Esophagus mucosa (tissue), 1 donor: ENCODE data around the gene SNX30. TPM values are rescaled to one million over a fixed set of nuclear protein-coding genes. Genes with fewer than 3 reads are reported as not detected.

Experiments
- ATAC-seq: fragments of 200-7000 bp; cut with Tn5 transposase; one replicate; pipeline ENCODE4 v1.9.1; 2020
- total RNA-seq: library from RNA; stranded (reverse); gene quantifications from one replicate; pipeline ENCODE4 v1.2.4, GENCODE V29; 2023
- donor health status: DM: yes; HTN: yes; CAD: no.

The SNX30 gene
- total RNA-seq, 1 donor from 2014 or later: 8.5 TPM

DNA sequence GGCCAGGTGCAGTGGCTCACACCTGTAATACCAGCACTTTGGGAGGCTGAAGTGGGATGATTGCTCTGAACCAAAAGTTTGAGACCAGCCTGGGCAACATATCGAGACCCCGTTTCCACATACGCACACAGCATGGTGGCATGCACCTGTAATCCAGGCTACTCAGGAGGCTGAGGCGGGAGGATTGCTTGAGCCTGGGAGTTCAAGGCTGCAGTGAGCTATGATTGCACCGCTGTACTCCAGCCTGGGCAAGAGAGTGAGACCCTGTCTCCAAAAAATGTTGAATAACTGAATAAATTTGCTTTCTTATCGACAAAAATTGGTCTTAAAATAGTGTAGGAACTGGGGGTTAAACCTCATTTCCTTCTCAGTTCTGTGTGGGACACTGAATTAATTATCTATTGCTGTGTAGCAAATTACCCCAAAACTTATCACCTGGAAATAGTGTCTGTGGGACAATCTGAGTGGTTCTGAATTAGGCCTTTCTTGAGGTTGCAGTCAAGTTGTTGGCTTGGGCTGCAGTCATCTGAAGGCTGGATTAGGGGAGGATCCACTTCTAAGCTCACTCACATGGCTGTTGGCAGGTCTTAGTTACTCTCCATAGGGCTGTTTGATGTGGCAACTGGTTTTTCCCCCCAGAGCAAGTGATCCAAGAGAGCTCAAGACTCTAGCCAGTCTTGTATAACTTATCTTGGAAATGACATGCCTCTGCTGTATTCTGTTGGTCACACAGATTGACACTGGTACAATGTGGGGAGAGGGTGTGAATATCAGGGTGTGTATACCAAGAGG, 2.0 kb downstream of the SNX30 start:
- ATAC-seq: no peak

DNA sequence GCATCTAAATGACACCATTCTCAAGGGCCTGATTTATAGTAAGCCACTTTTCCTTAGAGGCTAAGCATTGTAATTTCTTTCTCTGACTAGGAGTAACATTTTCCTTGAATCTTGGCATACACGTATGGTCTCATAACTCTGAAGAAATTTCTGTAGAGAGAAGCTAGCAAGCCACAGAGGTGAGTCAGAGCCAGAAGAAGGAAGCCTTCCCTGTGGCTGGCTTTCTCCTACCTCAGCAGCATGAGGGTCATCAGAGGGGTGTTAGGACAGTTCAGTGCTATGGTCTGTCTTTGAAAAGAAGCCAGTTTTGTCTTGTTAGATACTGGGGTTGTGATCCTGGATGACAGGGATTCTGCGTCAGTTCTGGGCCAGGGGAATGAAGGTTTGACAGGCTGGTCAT, 3.2 kb downstream of the SNX30 start:
- ATAC-seq: peak; percentile 37

DNA sequence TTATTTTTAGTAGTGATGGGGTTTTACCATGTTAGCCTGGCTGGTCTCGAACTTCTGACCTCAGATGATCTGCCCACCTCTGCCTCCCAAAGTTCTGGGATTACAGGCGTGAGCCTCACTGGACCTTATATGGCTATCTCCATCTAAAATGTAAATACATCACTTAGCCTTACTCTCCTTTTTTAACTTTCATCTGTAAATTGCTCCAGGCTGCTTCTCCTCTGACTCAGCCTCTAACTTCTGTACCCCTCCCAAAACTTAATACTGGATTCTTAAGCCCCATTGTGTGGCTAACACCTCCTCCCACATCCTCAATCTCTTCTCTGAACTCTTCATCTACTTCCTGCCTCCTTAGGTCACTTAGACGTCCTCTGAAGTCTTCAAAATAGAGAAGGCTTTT, 4.0 kb downstream of the SNX30 start:
- ATAC-seq: peak; percentile 72

DNA sequence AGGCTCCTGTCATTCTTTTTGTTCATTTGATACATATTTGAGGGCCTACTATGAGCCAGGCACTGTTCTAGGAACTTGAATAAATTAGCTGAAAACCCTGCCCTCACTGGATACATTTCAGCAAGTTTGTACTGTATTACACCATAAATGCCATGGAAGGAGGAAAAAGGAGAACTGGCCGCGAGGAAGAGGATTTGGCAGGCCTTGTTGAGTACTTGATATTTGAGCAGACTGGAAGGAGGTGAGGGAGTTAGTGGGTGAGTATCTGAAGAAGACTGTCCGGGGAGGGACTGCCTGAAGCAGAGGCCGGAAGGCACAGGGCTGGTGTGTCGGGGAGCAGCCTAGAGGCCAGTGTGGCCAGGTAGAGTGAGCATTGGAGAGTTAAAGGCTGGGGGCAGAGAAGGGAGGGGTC, 4.5 kb downstream of the SNX30 start:
- peak; percentile 1 for ATAC-seq

DNA sequence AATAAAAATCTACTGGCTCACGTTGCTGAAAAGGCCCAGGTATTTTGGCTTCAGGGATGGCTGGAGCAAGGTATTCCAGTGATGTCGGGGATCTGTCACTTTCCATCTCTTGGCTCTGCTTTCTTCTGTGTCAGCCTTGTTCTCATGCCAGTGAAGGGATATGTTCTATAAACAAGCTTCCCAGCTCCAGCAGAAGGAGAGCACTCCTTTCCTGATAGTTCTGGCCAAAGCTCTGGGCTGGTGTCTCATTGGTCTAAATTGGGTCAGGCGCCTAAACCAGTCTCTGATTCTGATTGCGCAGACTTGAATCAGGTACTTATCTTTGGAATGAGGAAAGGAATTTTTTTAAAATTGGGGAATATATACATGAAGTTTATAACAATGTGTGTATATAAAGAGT, 5.1 kb downstream of the SNX30 start:
- ATAC-seq: no peak

DNA sequence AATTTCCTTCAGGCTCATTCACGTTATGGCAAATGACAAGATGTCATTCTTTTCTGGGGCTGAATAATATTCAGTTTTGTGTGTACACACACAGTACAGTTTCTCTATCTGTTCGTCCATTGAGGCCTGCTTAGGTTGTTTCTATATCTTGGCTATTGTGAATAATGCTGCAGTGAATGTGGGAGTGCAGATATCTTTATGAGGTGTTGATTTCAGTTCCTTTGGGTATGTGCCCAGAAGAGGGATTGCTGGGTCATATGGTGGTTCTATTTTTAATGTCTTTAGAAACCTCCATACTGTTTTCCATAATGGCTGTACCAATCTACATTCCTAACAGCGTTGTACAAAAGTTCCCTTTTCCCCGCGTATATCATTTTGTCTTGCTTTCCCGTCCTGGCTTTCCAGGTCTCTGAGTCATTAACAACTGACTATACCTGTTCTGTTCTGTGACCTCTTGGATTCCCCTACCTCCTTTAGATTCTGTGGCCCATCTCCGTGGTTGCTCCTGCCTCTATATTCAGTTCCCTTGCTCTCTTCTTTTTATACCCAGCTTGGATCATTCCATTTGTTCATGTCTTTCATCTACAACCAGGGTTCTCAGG, 6.8 kb downstream of the SNX30 start:
- ATAC-seq: peak; percentile 46

DNA sequence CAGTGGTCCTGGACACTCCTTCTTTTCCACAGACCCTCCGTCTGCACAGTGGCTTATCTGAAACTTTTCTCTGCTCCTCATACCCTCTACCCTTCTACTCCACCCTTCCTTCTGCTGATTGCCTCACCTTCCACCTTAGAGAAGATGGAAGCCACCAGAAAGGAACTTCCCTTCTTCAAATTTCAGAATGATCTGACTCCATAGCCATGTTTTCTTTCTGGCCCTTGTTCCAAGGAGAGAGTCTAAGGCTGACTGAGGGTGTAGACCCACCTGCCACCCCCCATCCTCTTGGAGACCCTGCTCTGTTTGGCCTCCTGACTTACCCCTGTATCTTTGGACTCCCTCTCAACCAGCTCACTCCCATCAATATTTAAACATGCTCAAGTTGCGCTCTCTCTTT, 7.4 kb downstream of the SNX30 start:
- no peak for ATAC-seq

DNA sequence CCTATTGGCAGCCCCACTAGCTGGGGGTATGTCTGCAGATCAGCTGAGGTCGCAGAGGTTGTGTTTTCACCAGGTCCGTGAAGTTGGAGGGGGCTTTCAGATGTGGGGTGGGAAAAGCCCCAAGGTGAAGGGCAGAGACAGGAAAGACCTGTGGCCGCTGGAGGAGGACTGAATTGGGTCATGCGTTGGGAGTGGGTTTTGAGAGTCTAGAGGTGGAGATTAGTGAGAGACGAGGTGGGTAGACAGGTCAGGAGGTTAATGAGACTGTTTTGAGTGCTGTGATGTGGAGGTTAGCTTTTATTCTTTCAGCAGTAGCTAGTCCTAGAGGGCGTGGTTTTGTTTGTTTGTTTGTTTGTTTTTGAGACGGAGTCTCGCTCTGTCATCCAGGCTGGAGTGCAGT, 10.3 kb downstream of the SNX30 start:
- no peak for ATAC-seq

DNA sequence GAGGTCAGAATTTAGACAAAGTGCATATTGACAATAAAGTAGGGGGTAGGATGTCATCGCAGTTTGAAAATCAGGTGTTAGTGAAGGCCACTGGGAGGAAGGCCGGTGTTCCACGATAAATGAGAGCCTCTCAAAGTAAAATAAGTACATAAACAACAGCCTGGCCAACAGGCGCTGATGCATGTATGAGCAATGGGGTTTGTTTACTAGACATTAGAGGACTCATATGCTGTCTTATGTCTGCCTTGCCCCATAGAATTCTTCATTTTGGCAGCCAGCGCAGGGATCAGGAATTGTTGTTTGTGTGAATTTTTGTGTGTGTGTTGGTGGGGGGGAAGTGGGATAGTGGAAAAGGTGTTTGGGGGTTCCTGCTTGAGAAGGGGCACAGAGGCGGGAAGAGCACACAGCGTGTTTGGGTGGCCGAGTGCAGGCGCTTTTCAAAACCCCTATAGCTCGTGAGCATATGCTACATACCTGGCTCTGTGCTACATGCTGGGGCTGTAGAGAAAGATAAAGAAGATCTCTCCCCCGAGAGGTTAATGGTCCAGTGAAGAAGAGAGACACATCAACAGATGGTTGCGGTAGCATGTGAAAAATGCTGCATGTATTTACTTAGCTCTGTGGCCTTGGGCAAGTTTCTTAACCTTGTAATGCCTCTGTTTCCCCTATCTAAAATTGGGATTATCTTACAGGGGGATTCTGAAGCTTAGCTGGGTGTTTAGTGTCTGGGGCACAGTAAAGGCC, 11.5 kb downstream of the SNX30 start:
- ATAC-seq: no peak

DNA sequence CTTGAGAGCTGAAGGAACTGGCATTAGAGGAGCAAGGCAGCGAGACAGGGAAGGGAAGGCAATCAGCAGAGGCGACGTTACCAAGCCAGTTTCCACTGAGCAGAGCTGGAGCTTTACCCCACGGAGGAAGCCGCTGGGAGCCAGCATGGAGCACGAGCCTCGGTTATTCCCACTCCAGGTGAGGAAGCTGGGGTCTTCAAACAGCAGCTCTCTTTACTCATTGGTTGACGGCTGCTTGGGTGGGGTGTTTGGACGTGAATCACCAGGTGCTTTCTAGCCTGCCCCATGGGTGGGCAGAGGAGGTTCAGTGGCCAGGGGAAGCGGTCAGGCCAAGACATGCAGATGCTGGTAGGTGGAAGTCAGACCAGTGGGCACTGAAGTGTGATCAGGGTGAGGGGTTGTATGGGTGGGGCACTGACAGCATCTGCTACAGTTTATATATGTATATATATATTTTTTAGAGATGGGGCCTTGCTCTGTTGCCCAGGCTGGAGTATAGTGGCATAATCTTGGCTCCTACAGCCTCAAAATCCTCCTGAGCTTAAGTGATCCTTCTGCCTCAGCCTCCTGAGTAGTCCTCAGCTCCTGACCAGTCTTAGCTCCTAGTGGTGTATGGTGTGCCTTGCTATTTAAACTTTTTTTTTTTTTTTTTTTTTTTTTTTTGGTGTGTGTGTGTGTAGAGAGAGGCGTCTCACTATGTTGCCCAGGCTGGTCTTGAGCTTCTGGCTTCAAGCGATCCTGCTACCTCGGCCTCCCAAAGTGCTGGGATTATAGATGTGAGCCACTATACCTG, 12.4 kb downstream of the SNX30 start:
- no peak for ATAC-seq

DNA sequence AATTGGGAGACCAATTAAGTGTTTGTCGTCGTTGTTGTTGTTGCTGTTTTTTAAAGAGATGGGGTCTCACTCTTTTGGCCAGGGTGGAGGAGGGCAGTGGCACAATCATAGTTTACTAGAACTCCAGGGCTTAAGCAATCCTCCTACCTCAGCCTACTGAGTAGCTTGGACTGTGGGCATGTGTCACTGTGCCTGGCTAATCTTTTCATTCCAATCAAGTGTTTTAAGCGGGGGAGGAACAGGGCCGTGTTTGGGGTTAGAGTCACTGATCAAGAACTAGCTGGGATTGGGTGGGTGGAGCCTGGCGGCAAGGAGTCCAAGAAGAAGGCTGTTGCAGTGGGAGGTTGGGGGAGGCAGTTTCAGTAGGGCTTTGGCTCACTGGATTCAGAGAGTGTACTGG, 13.8 kb downstream of the SNX30 start:
- no peak for ATAC-seq

DNA sequence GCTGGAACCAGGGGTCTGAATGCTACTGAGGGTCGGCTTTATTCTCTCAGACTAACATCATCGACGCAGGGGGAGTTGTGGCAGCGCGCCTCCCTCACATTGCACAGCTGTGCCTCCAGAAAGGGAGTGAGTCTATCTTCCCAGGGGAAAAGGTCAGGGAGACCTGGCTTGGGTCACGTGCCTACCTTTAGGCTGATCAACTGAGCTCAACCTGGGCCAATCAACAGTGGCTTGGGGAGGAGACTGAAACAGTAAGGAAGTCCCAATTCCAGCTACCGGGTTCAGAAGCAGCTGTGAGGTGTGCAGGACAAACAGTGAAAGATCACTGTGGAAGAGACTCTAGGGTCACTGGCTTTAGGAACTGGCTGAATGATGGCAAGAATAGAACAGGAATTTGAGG, 14.3 kb downstream of the SNX30 start:
- ATAC-seq: no peak

DNA sequence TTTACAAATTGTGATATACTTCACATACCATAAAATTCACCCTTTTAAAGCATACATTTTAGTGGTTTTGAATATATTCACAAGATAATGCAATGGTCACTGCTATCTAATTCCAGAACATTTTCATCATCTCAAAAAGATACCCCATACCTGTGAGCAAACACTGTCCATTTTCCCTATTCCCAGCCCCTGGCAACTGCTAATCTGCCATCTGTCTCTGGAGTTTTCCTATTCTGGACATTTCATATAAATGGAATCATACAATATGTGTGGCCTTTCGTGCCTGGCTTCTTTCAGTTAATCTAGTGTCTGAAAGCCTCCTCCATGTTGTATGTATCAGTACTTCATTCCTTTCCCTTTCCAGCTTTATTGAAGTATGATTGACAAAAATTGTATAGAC, 14.7 kb downstream of the SNX30 start:
- ATAC-seq: no peak

DNA sequence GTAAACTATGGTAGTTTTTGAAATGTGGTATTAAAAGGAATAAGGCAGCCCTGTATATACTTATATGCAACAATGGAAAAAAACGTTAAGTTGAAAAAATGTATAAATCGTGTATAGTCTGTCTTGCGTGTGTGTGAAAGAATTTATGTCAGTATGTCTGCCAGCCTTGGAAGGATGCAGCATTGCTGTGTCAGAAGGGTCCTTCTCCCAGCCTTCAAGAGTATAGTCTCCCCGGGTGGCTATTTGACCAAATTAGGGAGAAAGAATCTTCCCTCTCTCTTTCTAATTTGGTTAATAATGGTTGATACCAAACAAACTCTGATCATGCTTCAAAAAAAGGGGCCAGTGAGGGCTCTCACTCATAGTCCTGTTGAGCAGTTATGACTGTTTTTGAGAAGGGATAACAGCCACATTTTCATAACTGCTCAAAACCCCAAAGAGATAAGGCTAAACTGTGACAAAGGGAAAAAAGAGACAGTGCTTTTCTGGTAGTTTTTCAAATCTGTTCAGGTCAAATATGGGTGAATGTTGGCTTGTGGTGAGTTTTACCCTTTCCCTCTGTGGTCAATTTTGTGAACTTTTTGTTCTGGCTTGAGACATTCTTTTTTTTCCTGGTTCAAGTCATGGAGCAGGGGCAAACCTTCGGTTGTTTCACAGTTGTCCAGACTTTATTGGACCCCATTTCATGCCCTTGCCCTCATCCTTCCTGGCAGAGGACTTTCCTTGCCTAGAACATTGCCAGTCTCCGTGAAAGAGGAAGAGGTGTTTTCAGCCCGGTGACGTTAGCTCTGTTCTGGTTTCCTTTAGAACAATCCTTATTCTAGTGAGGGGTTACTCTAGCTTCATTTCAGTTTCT, 21.0 kb downstream of the SNX30 start:
- no peak for ATAC-seq

DNA sequence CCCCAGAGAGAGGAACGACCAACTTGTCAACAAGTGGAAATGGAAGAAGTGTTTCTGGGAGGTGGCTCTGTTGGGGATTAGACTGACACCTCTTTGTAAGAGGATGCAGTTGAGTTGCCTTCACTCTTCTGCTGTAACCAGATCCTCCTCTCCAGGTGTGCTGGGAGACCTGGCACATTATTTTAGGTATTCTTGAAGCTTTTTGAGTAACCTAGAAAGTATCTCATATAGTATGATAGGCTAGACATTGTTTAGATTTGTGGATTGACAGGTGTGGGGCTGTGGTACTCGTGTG, 21.6 kb downstream of the SNX30 start:
- ATAC-seq: no peak

DNA sequence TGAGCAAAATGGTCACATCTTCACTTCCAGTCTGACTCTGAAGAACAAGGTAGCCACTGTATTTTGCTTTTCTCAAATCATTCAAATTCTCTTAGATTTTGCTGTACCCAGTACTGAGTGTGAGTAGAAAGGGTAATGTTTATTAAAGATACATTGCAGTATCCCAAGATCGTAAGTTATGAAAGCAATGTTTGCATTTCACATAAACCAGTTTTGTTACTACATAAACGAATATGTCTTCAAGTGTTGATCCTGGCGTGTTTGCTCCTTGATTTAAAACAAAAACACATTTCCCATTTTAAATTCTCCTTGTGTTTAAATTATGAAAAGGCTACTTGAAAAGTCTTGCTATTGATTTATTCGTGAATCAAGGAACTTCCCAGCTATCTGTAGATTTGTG, 22.0 kb downstream of the SNX30 start:
- ATAC-seq: no peak

DNA sequence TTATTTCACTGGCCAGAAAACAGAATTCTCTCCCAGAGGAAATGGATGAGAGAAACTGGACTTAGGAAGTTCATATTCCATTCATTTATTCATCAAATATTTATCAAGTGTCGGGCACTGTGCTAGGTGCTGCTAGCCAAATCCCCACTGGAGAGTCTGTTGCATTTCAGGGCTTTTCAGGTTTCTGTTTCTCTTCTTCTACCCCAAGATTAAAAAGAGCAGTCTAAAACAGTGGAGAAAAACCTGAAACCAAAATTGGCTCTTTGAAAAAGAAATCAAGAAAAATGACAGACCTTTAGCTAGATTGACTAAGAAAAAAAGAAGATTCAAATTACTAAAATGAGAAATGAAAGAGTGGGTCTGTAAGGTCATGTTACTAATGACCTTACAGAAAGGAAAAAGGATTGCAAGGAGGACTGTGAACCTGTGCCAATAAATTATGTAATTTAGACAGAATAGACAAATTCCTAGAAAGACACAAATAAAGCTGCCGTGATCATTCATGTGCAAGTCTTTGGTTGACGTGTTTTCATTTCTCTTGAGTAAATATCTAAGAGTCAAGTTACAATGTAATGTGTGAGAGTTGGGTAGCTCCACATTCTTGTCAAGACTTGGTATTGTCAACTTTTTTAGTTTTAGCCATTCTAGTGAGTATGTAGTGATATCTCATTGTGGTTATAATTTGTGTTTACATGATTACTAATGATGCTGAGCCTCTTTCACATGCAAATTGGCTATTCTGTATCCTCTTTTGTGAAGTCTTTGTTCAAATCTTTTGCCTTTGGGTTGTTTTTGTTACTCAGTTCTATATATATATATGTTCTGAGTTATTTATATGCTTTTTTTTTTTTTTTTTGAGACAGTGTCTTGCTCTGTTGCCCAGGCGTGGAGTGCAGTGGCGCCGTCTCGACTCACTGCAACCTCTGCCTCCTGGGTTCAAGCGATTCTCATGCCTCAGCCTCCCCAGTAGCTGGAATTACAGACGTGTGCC, 23.7 kb downstream of the SNX30 start:
- ATAC-seq: no peak

DNA sequence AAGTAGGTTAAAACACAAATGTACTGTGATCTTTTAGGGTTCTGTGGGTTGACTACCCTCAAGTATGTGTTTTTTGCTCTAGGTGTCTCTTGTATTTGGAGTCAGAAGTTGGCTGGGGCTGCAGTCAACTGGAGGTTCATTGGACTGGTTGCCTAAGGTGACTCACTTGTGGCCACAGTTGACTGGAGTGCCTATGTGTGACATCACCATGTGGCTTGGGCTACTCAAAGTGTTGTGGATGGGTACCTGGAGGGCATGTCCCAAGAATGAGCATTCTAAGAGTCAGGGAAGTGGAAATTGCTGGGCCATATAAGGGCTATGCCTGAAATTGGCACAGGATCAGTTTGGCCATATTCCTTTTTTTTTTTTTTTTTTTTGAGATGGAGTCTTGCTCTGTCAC, 27.4 kb downstream of the SNX30 start:
- ATAC-seq: peak; percentile 55

DNA sequence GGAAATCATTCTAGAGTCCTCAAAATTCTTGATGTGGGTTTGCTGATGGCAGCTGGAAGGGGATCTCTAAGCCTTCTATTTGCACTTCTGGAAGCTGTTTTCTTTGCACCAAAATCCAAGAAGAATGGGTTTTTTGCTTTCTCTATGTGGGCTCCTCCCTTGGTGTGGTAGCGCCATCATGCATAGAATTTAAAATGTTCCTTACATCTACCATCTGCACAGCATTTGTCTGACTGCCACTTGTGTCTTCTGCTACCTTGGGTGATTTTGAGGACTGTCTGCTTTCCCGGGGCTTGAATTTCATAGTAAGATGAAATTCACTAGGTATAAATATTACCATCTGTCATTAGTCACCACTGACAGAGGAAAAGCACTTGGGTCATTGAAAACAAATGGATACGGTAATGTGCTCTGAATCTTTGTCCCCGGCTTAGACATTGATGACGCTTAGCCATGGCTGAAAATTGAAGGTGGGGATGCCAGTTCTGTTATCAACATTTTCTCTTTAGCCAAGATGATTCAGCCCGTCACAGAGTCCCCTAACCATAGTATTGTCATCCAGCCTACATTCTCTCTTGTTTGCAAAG, 30.0 kb downstream of the SNX30 start:
- ATAC-seq: no peak

DNA sequence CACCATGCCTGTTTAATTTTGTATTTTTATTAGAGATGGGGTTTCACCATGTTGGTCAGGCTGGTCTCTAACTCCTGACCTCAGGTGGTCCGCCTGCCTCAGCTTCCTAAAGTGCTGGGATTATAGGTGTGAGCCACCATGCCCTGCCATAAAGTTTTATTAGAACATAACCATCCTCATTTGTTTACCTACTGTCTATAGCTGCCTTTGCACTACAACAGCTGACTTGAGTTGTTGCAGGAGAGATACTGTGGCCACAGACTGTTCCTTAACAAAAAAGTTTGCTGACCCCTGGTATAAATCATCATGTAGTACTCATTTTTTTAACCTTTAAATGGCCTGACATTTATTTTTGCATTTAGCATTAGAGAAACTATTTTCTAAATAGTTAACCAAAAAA, 31.7 kb downstream of the SNX30 start:
- no peak for ATAC-seq

DNA sequence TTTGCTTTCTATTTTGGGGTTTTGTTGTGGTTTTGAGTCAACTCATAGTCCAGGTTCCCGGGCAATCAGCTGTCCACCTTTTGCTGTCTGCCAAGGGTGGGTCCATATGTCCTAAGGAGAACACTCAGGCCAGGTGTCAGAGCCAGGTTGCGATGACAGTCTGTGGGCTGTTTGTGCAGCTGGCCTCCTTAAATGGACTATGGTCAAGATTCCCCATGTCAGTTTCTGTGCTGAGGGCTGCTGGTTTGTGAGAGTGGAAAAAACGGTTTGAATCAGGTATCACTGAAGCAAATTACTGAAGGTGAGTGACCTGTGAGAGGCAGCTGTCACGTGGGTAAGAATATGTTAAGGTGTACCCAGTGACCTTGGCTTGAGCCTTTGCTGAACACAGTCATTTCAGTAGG, 33.0 kb downstream of the SNX30 start:
- ATAC-seq: no peak
